Fibroblast of skin of left biceps (primary cell): ENCODE results near the gene IL31.

ENCODE experiments used
- DNase-seq, 2 experiments: peaks; one replicate each; pipeline ENCODE4 v3.0.0-alpha.2; 2013; ENCODE audit warnings: low read depth in 2 of 2

Gene IL31

GRCh38 chr12:122155705-122156104 lies 18.3 kb downstream of the IL31 start:
- no peak for DNase-seq

GRCh38 chr12:122152754-122153153 lies 21.3 kb downstream of the IL31 start:
- DNase-seq, result no peak

- DNase-seq, result no peak
Observed at GRCh38 chr12:122150127-122150681, 23.8 kb downstream of the IL31 start.

DNA sequence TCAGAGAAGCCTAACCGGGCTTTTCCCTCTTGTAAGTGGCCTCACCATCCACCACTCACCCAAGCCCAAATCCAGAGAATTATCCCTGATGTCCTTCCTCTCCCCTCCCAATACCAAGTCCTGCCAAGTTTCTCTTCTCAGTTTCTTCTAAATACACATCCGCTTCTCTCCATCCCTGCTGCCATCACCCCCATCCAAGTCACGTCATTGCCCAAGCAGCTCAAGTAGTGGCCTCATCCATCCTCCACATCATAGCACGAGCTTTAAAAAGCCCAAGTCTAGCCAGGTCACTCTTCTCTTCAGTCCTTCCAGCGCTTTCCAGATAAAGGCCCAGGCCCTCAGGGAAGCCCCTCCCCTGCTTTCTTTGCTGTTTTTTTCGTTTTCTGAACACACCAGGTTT lies 25.4 kb downstream of the IL31 start:
- no peak for DNase-seq

DNA sequence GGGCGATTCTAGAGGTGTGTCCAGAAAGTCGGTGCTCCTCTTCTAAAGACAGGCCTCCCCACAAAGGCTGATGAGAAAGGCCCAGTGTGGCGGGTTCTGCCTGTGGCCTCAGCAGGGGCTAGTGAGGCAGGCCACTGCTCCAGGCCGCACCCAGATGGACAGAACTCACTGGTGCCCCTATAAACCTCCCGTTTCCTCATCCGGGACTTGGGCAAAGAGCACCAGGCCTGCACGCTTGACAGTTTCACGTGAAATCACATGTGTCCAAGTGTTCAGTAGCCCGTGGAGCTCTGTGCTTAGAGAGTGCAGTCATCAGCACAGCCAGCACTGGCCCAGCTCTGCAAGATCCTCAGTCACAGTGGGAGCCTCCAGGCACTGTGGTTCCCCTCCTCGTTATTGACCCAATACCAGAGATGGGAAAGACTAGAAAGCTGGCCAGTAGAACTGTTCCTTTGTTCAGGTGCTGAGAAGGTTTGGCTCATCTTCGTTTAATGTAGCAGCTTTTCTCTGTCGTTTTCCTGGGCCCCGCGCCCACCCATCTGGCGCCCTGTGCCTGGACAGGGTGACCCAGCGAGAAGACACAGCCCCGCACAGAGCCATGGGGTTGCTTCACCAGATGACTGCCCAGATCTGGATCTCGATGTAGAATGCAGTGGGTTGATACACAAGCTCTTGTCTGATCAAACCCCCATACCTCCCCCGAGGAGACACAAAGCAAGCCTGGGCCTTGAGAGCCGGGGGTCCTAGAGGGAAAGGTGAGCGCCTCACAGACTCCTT lies 26.3 kb downstream of the IL31 start:
- DNase-seq, result no peak

GRCh38 chr12:122145505-122146330 lies 28.3 kb downstream of the IL31 start:
- no peak for DNase-seq

- no peak for DNase-seq
Observed at GRCh38 chr12:122144885-122145284, 29.1 kb downstream of the IL31 start.

DNA sequence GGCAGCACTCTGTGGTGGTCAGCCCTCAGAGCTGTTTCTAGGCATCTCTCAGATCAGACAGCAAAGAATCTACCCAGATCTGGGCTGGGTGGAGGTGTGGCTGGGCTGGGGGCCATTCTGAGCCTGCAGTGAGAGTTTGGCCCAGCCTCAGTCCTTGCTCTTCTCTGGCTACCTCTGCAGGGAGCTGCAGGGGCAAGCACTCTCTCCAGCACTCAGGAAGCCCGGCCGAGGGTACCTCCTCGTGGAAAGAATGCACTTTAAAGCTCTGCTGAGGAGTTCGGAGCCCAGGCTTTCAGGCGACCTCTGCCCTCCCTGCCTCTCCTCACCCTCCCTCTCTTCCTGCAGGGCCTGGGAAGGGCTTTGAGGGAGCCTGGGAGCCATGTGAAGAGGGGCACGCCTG lies 31.2 kb downstream of the IL31 start:
- no peak for DNase-seq

DNA sequence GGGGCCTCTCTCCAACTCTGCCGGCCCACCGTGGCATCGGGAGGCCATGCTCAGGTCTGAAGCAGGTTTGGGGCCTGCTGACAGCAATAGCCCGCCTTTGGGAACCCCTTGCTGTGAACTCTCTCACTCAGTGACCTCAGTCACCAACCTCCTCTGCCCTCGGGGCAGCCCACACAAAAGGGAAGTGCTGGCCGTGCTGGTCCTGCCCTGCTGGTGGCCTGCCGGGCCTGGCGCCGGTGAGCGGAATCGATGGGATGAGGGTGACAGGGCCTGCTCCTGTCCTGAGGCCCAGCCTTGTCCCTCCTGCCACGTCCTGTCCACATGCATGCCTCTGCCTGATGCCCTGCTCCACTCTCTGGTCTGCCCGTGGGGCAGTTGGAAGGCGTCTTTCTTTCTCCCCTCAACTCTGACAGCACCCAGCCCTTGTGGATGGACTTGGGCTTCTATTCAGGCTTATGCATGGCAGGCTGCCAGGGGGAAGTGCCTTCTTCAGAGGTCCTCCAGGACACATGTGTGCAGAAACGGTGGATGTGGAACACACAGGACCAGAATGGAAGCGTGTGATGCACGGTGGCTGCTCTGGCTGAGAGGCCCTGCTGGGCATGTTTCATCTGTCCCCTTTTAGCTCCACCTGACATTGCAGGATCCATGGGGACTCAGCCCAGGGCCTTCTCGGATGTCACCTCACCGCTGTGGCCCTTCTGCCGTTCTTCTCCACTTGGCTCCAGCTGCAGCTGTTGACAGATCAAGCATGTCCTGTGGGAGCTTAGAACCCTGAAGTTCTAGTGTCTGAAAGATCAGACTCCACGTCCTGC lies 31.9 kb downstream of the IL31 start:
- no peak for DNase-seq

- DNase-seq, result no peak
Observed at GRCh38 chr12:122140467-122141257, 33.4 kb downstream of the IL31 start.

DNA sequence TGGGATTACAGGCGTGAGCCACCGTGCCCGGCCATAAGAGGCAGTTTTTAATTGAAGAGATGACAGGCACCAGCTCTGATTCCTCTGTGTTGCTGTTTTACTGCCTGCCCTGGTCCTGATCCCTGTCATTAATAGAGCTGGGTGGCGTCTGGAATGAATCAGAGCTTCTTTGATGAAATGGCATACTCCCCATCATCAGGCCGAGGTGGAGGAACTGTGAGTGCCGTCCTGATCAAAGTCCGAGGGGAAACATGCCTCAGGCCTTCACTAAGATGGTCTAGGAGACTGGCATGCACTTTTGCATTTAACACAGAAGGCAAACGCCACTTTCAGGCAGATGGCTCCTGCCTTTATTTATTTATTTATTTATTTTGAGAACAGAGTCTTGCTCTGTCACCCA lies 34.1 kb downstream of the IL31 start:
- DNase-seq, result no peak

GRCh38 chr12:122139266-122139665 lies 34.8 kb downstream of the IL31 start:
- no peak for DNase-seq

- no peak for DNase-seq
Observed at GRCh38 chr12:122138616-122139015, 35.4 kb downstream of the IL31 start.

- no peak for DNase-seq
Observed at GRCh38 chr12:122138181-122138580, 35.8 kb downstream of the IL31 start.

GRCh38 chr12:122137681-122138080 lies 36.3 kb downstream of the IL31 start:
- DNase-seq, result no peak

- DNase-seq, result no peak
Observed at GRCh38 chr12:122137229-122137628, 36.8 kb downstream of the IL31 start.

GRCh38 chr12:122135437-122136031 lies 38.5 kb downstream of the IL31 start:
- no peak for DNase-seq

DNA sequence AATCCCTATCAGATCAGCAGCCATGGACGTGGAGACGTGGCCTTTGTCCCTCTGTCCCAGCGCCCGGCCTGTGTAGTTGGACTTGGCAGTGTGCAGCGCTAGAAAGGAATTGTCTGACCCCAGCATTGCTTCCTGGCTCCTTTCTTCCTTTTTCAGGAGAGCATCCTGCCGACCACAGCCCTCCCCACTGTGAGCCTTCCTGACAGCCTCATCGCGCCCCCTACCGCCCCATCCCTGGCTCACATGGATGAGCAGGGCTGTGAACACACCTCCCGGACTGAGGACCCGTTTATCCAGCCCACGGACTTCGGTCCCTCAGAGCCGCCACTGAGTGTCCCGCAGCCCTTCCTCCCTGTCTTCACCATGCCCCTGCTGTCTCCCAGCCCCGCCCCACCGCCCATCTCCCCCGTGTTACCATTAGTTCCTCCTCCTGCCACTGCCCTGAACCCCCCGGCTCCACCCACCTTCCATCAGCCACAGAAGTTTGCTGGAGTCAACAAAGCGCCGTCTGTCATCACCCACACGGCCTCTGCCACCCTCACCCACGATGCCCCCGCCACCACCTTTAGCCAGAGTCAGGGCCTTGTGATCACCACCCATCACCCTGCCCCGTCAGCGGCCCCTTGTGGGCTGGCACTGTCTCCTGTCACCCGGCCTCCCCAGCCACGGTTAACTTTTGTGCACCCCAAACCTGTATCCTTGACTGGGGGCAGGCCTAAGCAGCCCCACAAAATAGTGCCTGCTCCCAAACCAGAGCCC lies 40.6 kb downstream of the IL31 start:
- DNase-seq, result no peak

DNA sequence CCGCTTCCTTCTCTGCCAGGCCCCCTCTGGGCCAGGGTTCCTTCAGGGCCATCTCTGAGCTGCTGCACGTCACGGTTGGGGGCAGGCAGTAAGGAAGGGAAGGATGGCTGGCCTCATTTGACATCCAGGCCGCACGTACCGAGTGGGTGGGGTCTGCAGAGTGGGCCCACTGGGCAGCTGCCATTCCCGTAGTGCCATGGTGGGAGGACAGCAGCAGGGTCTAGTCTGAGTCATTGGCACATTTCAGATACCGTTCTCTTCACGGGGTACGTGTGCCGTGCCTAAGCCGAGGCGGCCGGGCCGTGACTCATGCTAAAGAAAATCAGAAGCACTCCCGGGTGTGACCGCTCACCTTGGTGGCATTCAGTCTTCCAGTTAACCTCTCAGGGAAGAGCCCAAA lies 43.9 kb downstream of the IL31 start:
- DNase-seq, result no peak

- no peak for DNase-seq
Observed at GRCh38 chr12:122129131-122129530, 44.9 kb downstream of the IL31 start.
